Measurements from ENCODE around the gene ZNF425.
A peak's percentile ranks its signal among the peaks of the same experiment; 100 is the strongest.

DNA sequence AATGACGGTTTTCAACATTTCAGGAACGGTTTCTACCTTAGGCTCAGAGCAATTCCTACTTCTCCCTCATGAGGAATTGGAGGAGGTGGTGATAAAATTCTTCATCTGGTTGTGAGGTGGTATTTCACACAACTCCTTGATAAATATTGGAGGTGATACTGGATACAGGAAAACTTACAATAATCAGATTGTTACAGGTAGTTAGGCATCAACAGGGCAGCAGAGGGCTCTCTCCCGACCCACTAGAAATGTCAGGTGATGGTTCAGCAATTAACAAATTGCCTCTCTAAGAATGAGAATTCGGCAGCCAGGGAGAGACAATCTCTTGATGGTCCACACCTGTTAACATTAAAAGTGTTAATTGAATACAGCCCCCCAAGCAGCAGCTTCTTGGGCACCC, 58.3 kb downstream of the ZNF425 start:
- no peak for TF ChIP-seq POLR2A (IDR thresholded peaks at IDR 0.05)
- TF ChIP-seq, protein P1, sequence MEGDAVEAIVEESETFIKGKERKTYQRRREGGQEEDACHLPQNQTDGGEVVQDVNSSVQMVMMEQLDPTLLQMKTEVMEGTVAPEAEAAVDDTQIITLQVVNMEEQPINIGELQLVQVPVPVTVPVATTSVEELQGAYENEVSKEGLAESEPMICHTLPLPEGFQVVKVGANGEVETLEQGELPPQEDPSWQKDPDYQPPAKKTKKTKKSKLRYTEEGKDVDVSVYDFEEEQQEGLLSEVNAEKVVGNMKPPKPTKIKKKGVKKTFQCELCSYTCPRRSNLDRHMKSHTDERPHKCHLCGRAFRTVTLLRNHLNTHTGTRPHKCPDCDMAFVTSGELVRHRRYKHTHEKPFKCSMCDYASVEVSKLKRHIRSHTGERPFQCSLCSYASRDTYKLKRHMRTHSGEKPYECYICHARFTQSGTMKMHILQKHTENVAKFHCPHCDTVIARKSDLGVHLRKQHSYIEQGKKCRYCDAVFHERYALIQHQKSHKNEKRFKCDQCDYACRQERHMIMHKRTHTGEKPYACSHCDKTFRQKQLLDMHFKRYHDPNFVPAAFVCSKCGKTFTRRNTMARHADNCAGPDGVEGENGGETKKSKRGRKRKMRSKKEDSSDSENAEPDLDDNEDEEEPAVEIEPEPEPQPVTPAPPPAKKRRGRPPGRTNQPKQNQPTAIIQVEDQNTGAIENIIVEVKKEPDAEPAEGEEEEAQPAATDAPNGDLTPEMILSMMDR (IDR thresholded peaks at IDR 0.05) = peak in 1 of 6 experiments; percentile 27
